HepG2 (cell line): ENCODE results near the gene INTS1. TPM values are rescaled to one million over a fixed set of nuclear protein-coding genes. Genes with fewer than 3 reads are reported as not detected.

ENCODE experiments used
- AGO2 ChIP-seq: fragments of 200-400 bp; formaldehyde crosslinking; optimal IDR thresholded peaks from 2 replicates; pipeline ENCODE3; 2017; ENCODE audit warnings: mild to moderate bottlenecking, low read depth, low read length, moderate library complexity
- BHLHE40 ChIP-seq: IDR thresholded peaks from 2 replicates; pipeline ENCODE4 v1.6.1; 2011; ENCODE audit warnings: low read length, improper control_type of control experiment
- CBFB ChIP-seq: sonication (generic); formaldehyde crosslinking; IDR thresholded peaks from 2 replicates; pipeline ENCODE4 v1.4.0; 2020; ENCODE audit warnings: missing genetic modification reagents
- EED ChIP-seq: sonication (generic); formaldehyde crosslinking; IDR thresholded peaks from 2 replicates; pipeline ENCODE4 v1.5.0; 2020; ENCODE audit warnings: mild to moderate bottlenecking, missing genetic modification reagents
- FOSL2 ChIP-seq: sonication (generic); formaldehyde crosslinking; IDR thresholded peaks from 2 replicates; pipeline ENCODE4 v1.4.0; 2020; ENCODE audit warnings: missing genetic modification reagents
- GPBP1L1 ChIP-seq: sonication (generic); formaldehyde crosslinking; IDR thresholded peaks from 2 replicates; pipeline ENCODE4 v1.5.0; 2020; ENCODE audit warnings: mild to moderate bottlenecking, missing genetic modification reagents
- HNRNPLL ChIP-seq: fragments of 200-400 bp; formaldehyde crosslinking; IDR thresholded peaks from 2 replicates; pipeline ENCODE4 v1.6.1; 2017; ENCODE audit warnings: mild to moderate bottlenecking, low read depth, low read length; ENCODE audit not compliant: poor library complexity, severe bottlenecking
- HNRNPUL1 ChIP-seq: fragments of 200-400 bp; formaldehyde crosslinking; IDR thresholded peaks from 2 replicates; pipeline ENCODE4 v1.6.1; 2017; ENCODE audit warnings: low read depth, mild to moderate bottlenecking, low read length, moderate library complexity
- MATR3 ChIP-seq: sonication (generic); formaldehyde crosslinking; IDR thresholded peaks from 2 replicates; pipeline ENCODE4 v1.4.0; 2020; ENCODE audit warnings: missing genetic modification reagents
- MEF2D ChIP-seq: sonication (generic); formaldehyde crosslinking; IDR thresholded peaks from 2 replicates; pipeline ENCODE4 v1.5.1; 2020; ENCODE audit warnings: mild to moderate bottlenecking, missing genetic modification reagents
- NFE2L1 ChIP-seq: sonication (generic); formaldehyde crosslinking; IDR thresholded peaks from 2 replicates; pipeline ENCODE4 v1.4.0; 2020; ENCODE audit warnings: missing genetic modification reagents, mild to moderate bottlenecking, borderline replicate concordance
- ONECUT2 ChIP-seq: sonication (generic); formaldehyde crosslinking; IDR thresholded peaks from 2 replicates; pipeline ENCODE4 v1.4.0; 2020; ENCODE audit warnings: missing genetic modification reagents
- PAWR ChIP-seq: sonication (generic); formaldehyde crosslinking; IDR thresholded peaks from 2 replicates; pipeline ENCODE4 v1.4.0; 2020; ENCODE audit warnings: missing genetic modification reagents, mild to moderate bottlenecking, borderline replicate concordance
- PRMT3 ChIP-seq: sonication (generic); formaldehyde crosslinking; IDR thresholded peaks from 2 replicates; pipeline ENCODE4 v1.8.1; 2022; ENCODE audit warnings: low read depth, mild to moderate bottlenecking, moderate library complexity, missing genetic modification reagents, borderline replicate concordance
- RFXANK ChIP-seq: IDR thresholded peaks from 2 replicates; pipeline ENCODE4 v1.6.1; 2016
- SETDB1 ChIP-seq: sonication (generic); formaldehyde crosslinking; IDR thresholded peaks from 2 replicates; pipeline ENCODE4 v1.5.1; 2020; ENCODE audit warnings: missing genetic modification reagents, mild to moderate bottlenecking, borderline replicate concordance
- SIN3A ChIP-seq: IDR thresholded peaks from 2 replicates; pipeline ENCODE4 v1.6.1; 2011; ENCODE audit warnings: low read depth, mild to moderate bottlenecking, control low read depth, low read length, borderline replicate concordance
- SIX4 ChIP-seq: sonication (generic); formaldehyde crosslinking; IDR thresholded peaks from 2 replicates; pipeline ENCODE4 v1.4.0; 2020; ENCODE audit warnings: missing genetic modification reagents
- SRY ChIP-seq: sonication (generic); formaldehyde crosslinking; IDR thresholded peaks from 2 replicates; pipeline ENCODE4 v1.8.0; 2022; ENCODE audit warnings: mild to moderate bottlenecking, missing genetic modification reagents
- THAP11 ChIP-seq: IDR thresholded peaks from 2 replicates; pipeline ENCODE4 v1.6.1; 2016; ENCODE audit warnings: missing biosample characterization, missing genetic modification reagents
- ZBTB26 ChIP-seq: IDR thresholded peaks from 2 replicates; pipeline ENCODE4 v1.6.1; 2016; ENCODE audit warnings: missing compliant biosample characterization, missing genetic modification reagents, borderline replicate concordance
- ZMYM4 ChIP-seq: sonication (generic); formaldehyde crosslinking; IDR thresholded peaks from 2 replicates; pipeline ENCODE4 v1.8.1; 2023; ENCODE audit warnings: mild to moderate bottlenecking, missing genetic modification reagents
- ZNF326 ChIP-seq: sonication (generic); formaldehyde crosslinking; IDR thresholded peaks from 2 replicates; pipeline ENCODE4 v1.4.0; 2020; ENCODE audit warnings: missing genetic modification reagents, borderline replicate concordance
- ZNF382 ChIP-seq: sonication (generic); formaldehyde crosslinking; IDR thresholded peaks from 2 replicates; pipeline ENCODE4 v1.5.0; 2020; ENCODE audit warnings: missing genetic modification reagents, mild to moderate bottlenecking, borderline replicate concordance
- ZNF546 ChIP-seq: sonication (generic); formaldehyde crosslinking; conservative IDR thresholded peaks from 2 replicates; pipeline ENCODE4 v1.8.1; 2023; ENCODE audit warnings: mild to moderate bottlenecking, missing genetic modification reagents
- ZNF557 ChIP-seq: sonication (generic); formaldehyde crosslinking; IDR thresholded peaks from 2 replicates; pipeline ENCODE4 v1.4.0; 2020; ENCODE audit warnings: missing genetic modification reagents
- ZNF570 ChIP-seq: sonication (generic); formaldehyde crosslinking; IDR thresholded peaks from 2 replicates; pipeline ENCODE4 v1.4.0; 2020; ENCODE audit warnings: mild to moderate bottlenecking, missing genetic modification reagents, borderline replicate concordance
- ZNF614 ChIP-seq: IDR thresholded peaks from 2 replicates; pipeline ENCODE4 v1.6.1; 2018; ENCODE audit warnings: missing biosample characterization, missing genetic modification reagents, inconsistent platforms, borderline replicate concordance
- ZNF761 ChIP-seq: sonication (generic); formaldehyde crosslinking; conservative IDR thresholded peaks from 2 replicates; pipeline ENCODE4 v1.4.0; 2020; ENCODE audit warnings: mild to moderate bottlenecking, missing genetic modification reagents
- ZNF766 ChIP-seq: sonication (generic); formaldehyde crosslinking; IDR thresholded peaks from 2 replicates; pipeline ENCODE4 v1.5.0; 2020; ENCODE audit warnings: missing genetic modification reagents, borderline replicate concordance
- ZNF776 ChIP-seq: sonication (generic); formaldehyde crosslinking; IDR thresholded peaks from 2 replicates; pipeline ENCODE4 v1.4.0; 2020; ENCODE audit warnings: mild to moderate bottlenecking, missing genetic modification reagents
- ZNF777 ChIP-seq: sonication (generic); formaldehyde crosslinking; IDR thresholded peaks from 2 replicates; pipeline ENCODE4 v1.4.0; 2020; ENCODE audit warnings: missing genetic modification reagents
- polyA plus RNA-seq, 8 experiments: library from polyadenylated mRNA; depleted of rRNA in 3 of 8; stranded (reverse) in 7 of 8; unstranded in 1 of 8; fragments of >200 nt; fragmentation: Illumina TruSeq in 4 of 8; extraction: Trizol in 4 of 8; gene quantifications; 2 replicates each; pipeline versions ENCODE4 v1.2.1 to v1.2.3, GENCODE V29; 2011 to 2016; ENCODE audit warnings: low read depth in 4 of 8, missing spikeins in 1 of 8, mixed read lengths in 1 of 8; ENCODE audit not compliant: insufficient read depth in 1 of 8
- total RNA-seq, 5 experiments: library from RNA; depleted of rRNA; stranded (reverse); fragments of >200 nt; fragmentation: Illumina TruSeq; extraction: Trizol; gene quantifications; 2 replicates each; pipeline ENCODE4 v1.2.3, GENCODE V29; 2016; ENCODE audit warnings: low read depth in 1 of 5

The INTS1 gene
- total and polyA plus RNA-seq, 2 of the 13 experiments (the other 11 are each of a cell fraction or from before 2014, with no cell fraction given), result 13.7 to 29.0 TPM

GRCh38 chr7:1432411-1433082 lies 71.6 kb downstream of the INTS1 start (continued):
- TF ChIP-seq ZNF546 (CRISPR knock-in tag) (no peak), HNRNPUL1 (no peak), ZNF761 (no peak), ZNF614 (CRISPR knock-in tag) (no peak), ZNF557 (CRISPR knock-in tag) (no peak), THAP11 (peak; percentile 27; the same call in 1 of the 2 replicates), ONECUT2 (no peak), AGO2 (no peak), SIN3A (no peak), ZNF382 (no peak), ZNF766 (CRISPR knock-in tag) (0 out of 2 replicates have a peak, but pooled peaks have one; percentile 26), PRMT3 (CRISPR knock-in tag) (0 out of 2 replicates have a peak, but pooled peaks have one; percentile 36), SETDB1 (CRISPR knock-in tag) (no peak), ZBTB26 (CRISPR knock-in tag) (0 out of 2 replicates have a peak, but pooled peaks have one; percentile 60), ZNF570 (CRISPR knock-in tag) (no peak), CBFB (CRISPR knock-in tag) (0 out of 2 replicates have a peak, but pooled peaks have one; percentile 32), GPBP1L1 (CRISPR knock-in tag) (no peak), BHLHE40 (0 out of 2 replicates have a peak, but pooled peaks have one; percentile 21), PAWR (CRISPR knock-in tag) (no peak), ZMYM4 (CRISPR knock-in tag) (no peak), NFE2L1 (CRISPR knock-in tag) (no peak), SRY (CRISPR knock-in tag) (no peak), MEF2D (CRISPR knock-in tag) (no peak), SIX4 (CRISPR knock-in tag) (no peak), ZNF776 (CRISPR knock-in tag) (no peak), ZNF326 (CRISPR knock-in tag) (no peak), ZNF777 (CRISPR knock-in tag) (peak; percentile 95), HNRNPLL (no peak), MATR3 (CRISPR knock-in tag) (no peak), RFXANK (CRISPR knock-in tag) (no peak), EED (CRISPR knock-in tag) (no peak), FOSL2 (CRISPR knock-in tag) (peak; percentile 18; the same call in 1 of the 2 replicates)
